K562 treated with DMSO at 1 percent for 24 hours (cell line): ENCODE measurements around the gene SLC2A13. TPM values are rescaled to one million over a fixed set of nuclear protein-coding genes. Genes with fewer than 3 reads are reported as not detected.

Experiments
- total RNA-seq: library from RNA; unstranded; fragments of 300-600 nt; gene quantifications from 2 replicates; pipeline ENCODE4 v1.2.3, GENCODE V29; 2022; ENCODE audit warnings: low read depth; ENCODE audit not compliant: insufficient read depth

The SLC2A13 gene
- total RNA-seq: 4.8 and 5.1 TPM in 2 replicates

DNA sequence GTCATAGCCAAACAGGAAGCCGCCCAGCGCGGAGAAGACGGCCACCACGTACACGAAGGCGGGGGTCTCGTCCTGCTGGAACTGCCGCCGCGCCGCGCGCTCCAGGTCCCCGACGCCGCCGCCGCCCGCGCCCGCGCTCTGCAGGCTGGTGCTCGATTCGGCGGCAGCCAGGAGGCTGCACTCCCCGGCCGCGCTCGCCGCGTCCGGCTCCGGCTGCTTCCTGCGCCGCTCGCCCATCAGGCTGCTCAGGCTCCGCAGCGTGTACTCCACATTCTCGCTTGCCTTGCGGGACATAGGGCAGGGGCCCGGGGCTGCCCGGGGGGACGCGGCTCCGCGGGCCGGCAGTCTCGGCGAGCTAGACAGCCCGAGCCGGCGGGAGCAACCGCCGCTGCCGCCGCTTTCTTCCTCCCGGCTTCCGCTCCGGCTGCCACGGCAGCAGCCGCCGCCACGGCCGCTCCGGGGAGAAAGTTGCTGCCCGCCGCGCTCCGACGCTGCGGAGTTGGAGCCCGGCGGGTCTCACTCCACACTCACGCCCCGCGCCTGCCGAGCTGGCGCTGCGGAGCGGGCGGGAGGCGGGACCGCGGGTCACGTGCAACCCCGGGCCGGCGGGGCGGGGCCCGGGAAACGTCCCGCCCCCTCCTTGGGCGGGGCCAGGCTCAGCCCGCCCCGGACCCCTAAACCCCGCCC, at the start of gene SLC2A13:
Gene SLC2A13 (minus strand): TSS at position 567 of the 687 bp plus-strand sequence. CDS start 273 bp downstream, at position 294.

Other genes starting within 250 kb of the SLC2A13 start
- 0.21 and 0.23 TPM in 2 replicates for gene LRRK2, start 118.9 kb upstream of the SLC2A13 start, total RNA-seq